Hepatocyte (in vitro differentiated cells): Measurements from ENCODE around the gene OR52B4.

Experiments used
- EZH2 ChIP-seq: fragments of 200-600 bp; sonication (generic); IDR thresholded peaks from 2 replicates; pipeline ENCODE4 v1.6.1; 2016; ENCODE audit warnings: antibody characterized with exemption, mild to moderate bottlenecking, borderline replicate concordance
- EZH2phosphoT487 ChIP-seq: fragments of 200-600 bp; sonication (generic); IDR thresholded peaks from one replicate; pipeline ENCODE4 v1.6.1; 2018; ENCODE audit warnings: antibody characterized with exemption, mild to moderate bottlenecking, low read depth, moderate library complexity; ENCODE audit not compliant: unreplicated experiment, severe bottlenecking
- TF ChIP-seq, protein P1 (sequence below): fragments of 200-600 bp; sonication (generic); IDR thresholded peaks from 2 replicates; pipeline ENCODE4 v1.5.1; 2016; ENCODE audit warnings: antibody characterized with exemption, mild to moderate bottlenecking; ENCODE audit not compliant: poor library complexity

DNA sequence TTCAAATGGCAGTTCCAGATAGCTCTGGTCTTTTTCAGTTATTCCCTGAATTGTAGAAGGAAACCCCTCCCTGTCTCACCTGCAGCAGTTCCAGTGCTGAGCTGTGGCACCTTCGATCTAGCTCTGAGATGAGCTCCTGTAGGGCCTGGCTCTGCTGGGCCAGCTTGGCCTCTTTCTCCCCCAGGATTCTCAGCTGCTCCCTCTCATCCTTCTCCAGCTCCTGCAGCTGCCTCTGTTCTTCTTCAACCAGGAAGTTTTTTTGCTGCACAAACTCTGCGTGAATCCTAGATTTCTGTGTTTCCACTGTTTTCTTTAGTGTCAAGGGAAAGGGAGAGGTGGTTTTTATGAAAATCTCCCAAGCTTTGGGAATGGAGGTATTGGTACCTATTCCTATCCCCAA is 20.0 kb upstream of the OR52B4 start:
- TF ChIP-seq, protein P1, sequence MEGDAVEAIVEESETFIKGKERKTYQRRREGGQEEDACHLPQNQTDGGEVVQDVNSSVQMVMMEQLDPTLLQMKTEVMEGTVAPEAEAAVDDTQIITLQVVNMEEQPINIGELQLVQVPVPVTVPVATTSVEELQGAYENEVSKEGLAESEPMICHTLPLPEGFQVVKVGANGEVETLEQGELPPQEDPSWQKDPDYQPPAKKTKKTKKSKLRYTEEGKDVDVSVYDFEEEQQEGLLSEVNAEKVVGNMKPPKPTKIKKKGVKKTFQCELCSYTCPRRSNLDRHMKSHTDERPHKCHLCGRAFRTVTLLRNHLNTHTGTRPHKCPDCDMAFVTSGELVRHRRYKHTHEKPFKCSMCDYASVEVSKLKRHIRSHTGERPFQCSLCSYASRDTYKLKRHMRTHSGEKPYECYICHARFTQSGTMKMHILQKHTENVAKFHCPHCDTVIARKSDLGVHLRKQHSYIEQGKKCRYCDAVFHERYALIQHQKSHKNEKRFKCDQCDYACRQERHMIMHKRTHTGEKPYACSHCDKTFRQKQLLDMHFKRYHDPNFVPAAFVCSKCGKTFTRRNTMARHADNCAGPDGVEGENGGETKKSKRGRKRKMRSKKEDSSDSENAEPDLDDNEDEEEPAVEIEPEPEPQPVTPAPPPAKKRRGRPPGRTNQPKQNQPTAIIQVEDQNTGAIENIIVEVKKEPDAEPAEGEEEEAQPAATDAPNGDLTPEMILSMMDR = no peak
- TF ChIP-seq EZH2 (no peak), EZH2phosphoT487 (no peak)
